NOMO-1 treated with dmso at 0.1 percent for 144 hours (cell line): ENCODE results near the gene EPPIN.
"Not testable (repeated sequence)": the region's sequence is repeated elsewhere in the genome, so short reads cannot be mapped to it uniquely, and the experiment has no call there.

Source experiments
- DNase-seq: peaks from one replicate; lab custom pipeline; 2025; ENCODE audit not compliant: unreplicated experiment; lab: John Stamatoyannopoulos, UW

Gene EPPIN

DNA sequence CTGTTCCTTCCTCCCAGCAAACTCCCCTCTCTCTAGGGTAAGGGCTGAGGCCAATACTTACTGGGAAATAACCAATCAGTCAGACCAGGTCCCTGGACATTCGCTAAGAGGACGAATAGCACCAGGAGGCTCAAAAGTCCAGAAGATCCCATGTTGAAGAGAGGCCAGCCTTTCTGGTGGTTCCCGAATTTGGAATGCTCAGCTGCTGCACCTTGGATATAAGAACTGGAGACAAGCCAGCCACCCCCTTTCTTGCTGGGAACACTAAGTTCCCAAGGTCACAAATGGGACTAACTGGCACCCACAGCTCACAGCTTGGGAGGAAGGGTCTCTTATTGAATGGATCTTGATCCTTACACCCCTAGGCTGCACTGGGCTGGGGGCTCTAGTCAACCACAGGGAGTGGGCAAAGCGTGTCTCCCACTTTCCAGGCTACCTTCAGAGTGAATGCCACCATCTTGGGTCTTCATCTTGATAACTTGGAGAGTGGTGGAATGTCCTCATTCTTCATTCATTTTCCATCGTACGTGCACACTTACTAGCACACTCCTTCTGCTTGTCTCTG lies at the start of gene EPPIN:
TSS of gene EPPIN (minus strand) at position 196 of the 565 bp plus-strand sequence. CDS start at position 152, 44 bp downstream.
- DNase-seq = no peak

- DNase-seq = no peak
These were observed 48.0 kb upstream of the EPPIN start for GRCh38 chr20:45595235-45595634.

DNA sequence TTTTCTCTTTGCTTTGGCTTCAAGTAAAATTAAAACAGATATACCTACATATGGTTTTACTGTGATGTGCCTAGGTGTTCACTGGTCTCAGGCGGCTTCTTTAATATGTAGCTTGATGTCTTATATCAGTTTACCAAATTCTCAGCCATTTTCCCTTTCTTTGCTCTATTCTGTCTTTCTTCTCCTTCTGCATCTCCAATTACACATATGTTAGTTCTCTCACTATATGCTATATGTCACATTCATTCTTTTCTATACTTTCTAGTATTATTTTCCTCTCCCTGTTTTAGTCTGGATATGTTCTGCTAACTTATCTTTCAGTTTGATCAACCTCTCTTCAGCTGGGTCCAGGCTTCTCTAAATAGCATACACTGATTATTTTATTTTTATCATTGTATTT lies 46.3 kb upstream of the EPPIN start:
- no peak for DNase-seq

DNA sequence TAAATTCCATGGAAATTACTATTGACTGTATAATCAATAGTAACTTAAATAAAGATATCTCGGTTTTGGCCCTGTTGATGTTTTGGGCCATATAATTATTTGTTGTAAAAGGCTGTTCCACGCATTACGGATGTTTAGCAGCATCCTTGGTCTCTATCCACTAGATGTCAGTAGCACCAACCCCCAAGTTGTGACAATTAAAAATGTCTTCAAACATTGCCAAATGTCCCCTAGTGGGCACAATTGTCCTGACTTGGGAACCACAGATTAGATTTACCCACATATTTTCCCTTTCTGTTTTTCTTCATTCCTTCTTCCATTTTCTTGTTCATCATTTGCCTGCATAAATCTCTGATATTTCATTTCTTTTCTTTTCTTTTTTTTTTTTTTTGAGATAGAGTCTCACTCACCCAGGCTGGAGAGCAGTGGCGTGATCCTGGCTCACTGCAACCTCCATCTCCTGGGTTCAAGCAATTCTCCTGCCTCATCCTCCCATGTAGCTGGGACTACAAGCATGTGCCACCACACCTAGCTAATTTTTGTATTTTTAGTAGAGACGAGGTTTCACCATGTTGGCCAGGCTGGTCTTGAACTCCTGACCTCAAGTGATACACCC lies 45.5 kb upstream of the EPPIN start:
- peak; percentile 36 for DNase-seq

- no peak for DNase-seq
These were observed 42.5 kb upstream of the EPPIN start for GRCh38 chr20:45589725-45590124.

GRCh38 chr20:45588800-45589199 lies 41.6 kb upstream of the EPPIN start:
- no peak for DNase-seq

GRCh38 chr20:45585986-45586385 lies 38.8 kb upstream of the EPPIN start:
- not testable (repeated sequence) for DNase-seq

DNA sequence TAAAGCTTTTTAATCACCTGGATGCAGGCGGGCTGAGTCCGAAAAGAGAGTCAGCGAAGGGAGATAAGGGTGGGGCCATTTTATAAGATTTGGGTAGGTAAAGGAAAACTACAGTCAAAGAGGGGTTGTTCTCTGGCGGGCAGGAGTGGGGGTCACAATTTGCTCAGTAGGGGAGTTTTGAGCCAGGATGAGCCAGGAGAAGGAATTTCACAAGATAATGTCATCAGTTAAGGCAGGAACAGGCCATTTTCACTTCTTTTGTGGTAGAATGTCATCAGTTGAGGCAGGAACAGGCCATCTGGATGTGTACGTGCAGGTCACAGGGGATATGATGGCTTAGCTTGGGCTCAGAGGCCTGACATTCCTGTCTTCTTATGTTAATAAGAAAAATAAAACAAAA lies 37.1 kb upstream of the EPPIN start:
- DNase-seq = not testable (repeated sequence)

- DNase-seq = no peak
These were observed 36.3 kb upstream of the EPPIN start for GRCh38 chr20:45583502-45583901.

DNA sequence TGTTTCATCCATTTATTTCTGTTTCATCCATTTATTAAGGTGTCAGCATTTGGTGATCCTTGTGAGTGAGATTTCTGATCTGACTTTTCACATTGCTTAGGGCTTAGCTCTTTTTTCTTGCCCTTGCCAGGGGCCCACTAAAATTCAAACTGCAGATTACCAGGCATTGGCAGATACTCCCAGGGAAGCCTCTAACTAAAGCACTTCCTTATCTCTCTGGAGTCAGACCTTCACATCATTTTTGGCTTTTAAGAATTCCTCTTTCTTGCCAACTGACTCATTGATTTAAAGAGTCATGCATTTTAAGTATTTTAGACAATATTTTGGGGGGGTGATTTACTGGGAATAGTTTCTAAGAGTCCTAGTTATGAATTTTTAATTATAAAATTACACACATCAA lies 34.5 kb upstream of the EPPIN start:
- DNase-seq = no peak

DNA sequence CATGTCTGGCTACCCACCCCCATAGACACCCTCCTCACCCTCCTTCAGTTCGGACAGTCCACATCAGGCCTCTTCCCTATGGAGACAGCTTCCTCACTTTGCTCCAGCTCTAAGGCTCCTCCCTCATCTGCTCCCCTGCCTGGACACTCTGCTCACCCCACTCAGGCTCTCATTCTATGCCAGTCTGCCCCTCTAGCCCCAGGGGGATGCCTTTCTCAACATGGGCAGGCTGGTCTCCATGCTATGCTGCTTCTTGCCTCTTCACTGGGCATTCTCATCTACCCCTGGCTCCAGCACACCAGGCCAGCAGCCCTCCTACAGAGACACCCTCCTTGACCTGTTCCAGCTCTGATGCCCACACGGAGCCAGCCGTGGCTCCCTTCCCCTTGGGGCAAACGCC lies 32.0 kb upstream of the EPPIN start, which contains the start of gene WFDC8:
TSS of gene WFDC8 (minus strand) at position 101 of the 400 bp plus-strand sequence. CDS start at position 64, 37 bp downstream.
- no peak for DNase-seq

GRCh38 chr20:45578231-45578630 lies 31.0 kb upstream of the EPPIN start:
- DNase-seq = no peak

DNA sequence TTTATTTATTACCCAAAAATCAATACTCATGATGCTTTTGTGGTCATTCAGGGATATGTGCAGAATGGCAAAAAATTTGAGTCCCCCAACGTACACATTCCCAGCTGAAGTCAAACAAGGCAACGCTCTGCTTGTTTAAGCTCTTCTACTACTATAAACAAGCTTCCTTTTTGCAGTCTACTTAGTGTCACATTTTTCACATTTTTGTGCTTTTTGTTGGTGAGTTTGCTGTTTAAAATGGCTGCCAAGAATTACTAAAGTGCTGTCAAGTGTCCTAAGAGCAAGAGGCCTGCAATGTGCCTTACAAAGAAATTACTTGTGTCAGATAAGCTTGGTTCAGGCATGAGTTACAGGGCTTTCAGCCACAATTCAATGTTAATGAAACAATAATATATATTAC lies 29.8 kb upstream of the EPPIN start:
- DNase-seq = no peak

DNA sequence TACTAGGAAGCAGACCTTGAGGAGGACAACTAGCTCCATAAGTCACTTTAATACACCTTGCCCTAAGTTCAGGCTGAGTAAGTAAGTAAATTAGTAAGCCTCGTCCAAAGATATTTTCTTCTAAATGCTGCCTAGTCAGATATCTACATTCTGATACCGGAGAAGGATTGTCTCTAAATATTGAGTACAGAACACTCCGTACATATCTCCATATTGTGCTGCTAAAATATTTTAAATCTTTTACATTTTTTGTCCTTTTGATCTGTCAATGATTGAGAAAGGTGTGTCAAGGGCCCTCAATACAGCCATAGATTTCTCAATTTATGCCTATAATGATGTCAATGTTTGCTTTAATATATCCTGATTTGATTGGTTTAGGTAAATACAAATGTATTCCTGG lies 28.7 kb upstream of the EPPIN start:
- no peak for DNase-seq

- DNase-seq = not testable (repeated sequence)
These were observed 22.4 kb upstream of the EPPIN start for GRCh38 chr20:45569650-45570049.

DNA sequence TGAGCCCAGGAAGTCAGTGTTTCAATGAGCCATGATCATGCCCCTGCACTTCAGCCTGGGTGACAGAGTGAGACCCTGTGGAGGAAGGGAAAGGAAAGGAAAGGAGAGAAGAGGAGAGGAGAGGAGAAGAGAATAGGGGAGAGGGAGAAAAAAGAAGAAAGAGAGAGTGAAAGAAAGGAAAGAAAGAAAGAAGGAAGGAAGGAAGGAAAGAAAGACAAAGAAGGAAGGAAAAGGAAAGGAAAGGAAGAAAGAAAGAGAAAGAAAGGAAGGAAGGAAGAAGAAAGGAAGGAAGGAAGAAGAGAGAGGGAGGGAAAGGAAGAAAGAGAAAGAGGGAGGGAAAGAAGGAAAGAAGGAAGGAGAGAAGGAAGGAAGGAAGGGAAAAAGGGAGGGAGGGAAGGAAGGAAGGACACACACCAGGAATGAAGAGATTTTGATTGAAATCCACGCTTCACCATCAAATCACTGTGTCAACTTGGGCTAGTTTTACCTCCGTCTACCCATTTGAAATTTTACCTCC lies 17.6 kb upstream of the EPPIN start:
- DNase-seq = no peak

DNA sequence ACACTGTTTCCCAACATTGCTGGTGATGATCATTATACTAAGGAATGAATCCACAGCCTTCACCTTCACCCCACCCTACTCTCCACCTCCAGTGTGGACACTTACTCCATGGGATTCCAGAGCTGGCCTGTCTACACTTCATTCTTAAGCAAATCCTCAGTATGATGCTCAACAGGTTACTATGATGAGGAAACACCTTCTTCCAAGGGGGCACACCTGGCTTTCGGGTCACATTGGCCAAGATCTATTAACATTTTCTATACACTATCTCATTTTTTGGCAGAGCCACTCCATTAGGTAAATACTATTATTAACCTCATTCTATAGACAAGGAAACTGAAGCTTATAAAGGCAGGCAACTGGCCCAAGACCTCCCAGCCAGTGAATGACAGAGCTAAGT lies 8.0 kb upstream of the EPPIN start:
- no peak for DNase-seq

GRCh38 chr20:45552456-45552855 lies 5.3 kb upstream of the EPPIN start:
- no peak for DNase-seq

GRCh38 chr20:45550765-45551164 lies 3.6 kb upstream of the EPPIN start:
- DNase-seq = no peak

- DNase-seq = no peak
These were observed 1.2 kb upstream of the EPPIN start for GRCh38 chr20:45548410-45548809.

- no peak for DNase-seq
These were observed 1.3 kb downstream of the EPPIN start for GRCh38 chr20:45545754-45546453.

DNA sequence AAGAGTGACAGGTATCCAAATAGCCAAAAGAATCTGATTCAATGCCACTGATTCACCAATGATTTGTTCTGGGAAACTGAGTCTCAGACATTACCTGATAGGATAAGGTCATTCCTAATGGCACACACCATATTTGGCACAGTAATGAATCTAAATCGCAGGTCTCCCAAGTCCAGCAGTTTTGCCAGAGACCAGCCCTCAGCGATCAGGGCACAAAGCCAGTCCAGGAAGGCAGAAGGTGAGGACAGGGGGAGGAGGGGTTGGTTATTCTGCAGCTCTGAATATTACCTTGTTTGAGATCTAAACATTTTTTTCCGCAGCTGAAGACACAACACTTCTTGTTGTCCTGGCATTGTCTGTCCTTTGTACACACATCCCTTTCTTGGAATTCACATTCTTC lies 1.9 kb downstream of the EPPIN start:
- DNase-seq = no peak
